Activated CD8-positive, alpha-beta T cell treated with anti-CD3 and anti-CD28 coated beads for 36 hours (primary cell): ENCODE data around the gene GNB1. TPM values are rescaled to one million over a fixed set of nuclear protein-coding genes. Genes with fewer than 3 reads are reported as not detected.

Experiments used
- ATAC-seq: fragments of 200-7000 bp; cut with Tn5 transposase; one replicate; pipeline ENCODE4 v1.10.0; 2021; ENCODE audit warnings: mild to moderate bottlenecking, moderate library complexity
- CTCF ChIA-PET: fragments of 350-600 bp; sonication (Branson Sonifier 250); formaldehyde crosslinking; loops from one replicate; lab custom pipeline; 2021; ENCODE audit warnings: antibody characterized with exemption; lab: Charles Lee
- POLR2A ChIA-PET: fragments of 350-600 bp; sonication (Branson Sonifier 250); formaldehyde crosslinking; loops from one replicate; lab custom pipeline; 2021; ENCODE audit warnings: antibody characterized with exemption; lab: Charles Lee
- DNase-seq: peaks from one replicate; pipeline ENCODE4 v3.0.0-alpha.2; 2020
- H3K27ac Mint-ChIP-seq: one replicate; pipeline ENCODE4 v1.8.0; 2021; ENCODE audit warnings: mild to moderate bottlenecking, mixed read lengths
- H3K27me3 Mint-ChIP-seq: one replicate; pipeline ENCODE4 v1.8.0; 2021; ENCODE audit warnings: mixed read lengths
- H3K36me3 Mint-ChIP-seq: one replicate; pipeline ENCODE4 v1.8.0; 2021; ENCODE audit warnings: low read depth, mixed read lengths
- H3K4me1 Mint-ChIP-seq: one replicate; pipeline ENCODE4 v1.8.0; 2021; ENCODE audit warnings: low read depth, mixed read lengths
- H3K4me3 Mint-ChIP-seq: one replicate; pipeline ENCODE4 v1.8.0; 2021; ENCODE audit warnings: mild to moderate bottlenecking, moderate library complexity, mixed read lengths
- H3K9me3 Mint-ChIP-seq: one replicate; pipeline ENCODE4 v1.8.0; 2021; ENCODE audit warnings: mixed read lengths
- CTCF ChIP-seq: fragments of 200-600 bp; IDR thresholded peaks from one replicate; pipeline ENCODE4 v1.8.0; 2022; ENCODE audit warnings: antibody characterized with exemption, mild to moderate bottlenecking
- intact Hi-C: fragments of 100-400 bp; cut with micrococcal nuclease; formaldehyde crosslinking; loops from one replicate; pipeline ENCODE4 v1.10.0; 2022
- total RNA-seq, 2 experiments: library from RNA; stranded (reverse); gene quantifications; one replicate each; pipeline ENCODE4 v1.2.3, GENCODE V29; 2021

GNB1 gene
- total RNA-seq, 2 experiments from 2014 or later: 318 to 330 TPM

GRCh38 chr1:1853593-1854257 lies 37.2 kb downstream of the GNB1 start:
- TF ChIP-seq CTCF: no peak
- DNase-seq: no peak
- CTCF ChIA-PET: interaction anchor here (2.3 kb wide), 1 partner anchor 53 kb away, joined by 6 read pairs; no protein-coding TSS in a partner anchor
- peaks cover 59% of the 10 kb centered on the region for H3K4me1 Mint-ChIP-seq
- no peak for ATAC-seq
- H3K9me3 Mint-ChIP-seq: no peaks in the 10 kb centered on the region
- no peak overlapping the region for H3K4me3 Mint-ChIP-seq
- H3K27me3 Mint-ChIP-seq: no peaks in the 10 kb centered on the region
- intact Hi-C loops: no loop called here
- peaks cover 17% of the 10 kb centered on the region for H3K36me3 Mint-ChIP-seq
- peak overlapping the region; percentile 15 for H3K27ac Mint-ChIP-seq
- POLR2A ChIA-PET: interaction anchor here (0.6 to 1.7 kb wide), 4 partner anchors 13 to 443 kb away, joined by 3 to 4 read pairs (median 3); no protein-coding TSS in a partner anchor

GRCh38 chr1:1852619-1853414 lies 38.1 kb downstream of the GNB1 start:
- ChIA-PET CTCF (interaction anchor here (2.3 kb wide), 1 partner anchor 54 kb away, joined by 6 read pairs; no protein-coding TSS in a partner anchor), POLR2A (interaction anchor here (0.6 to 1.7 kb wide), 4 partner anchors 14 to 442 kb away, joined by 3 to 4 read pairs (median 3); no protein-coding TSS in a partner anchor)
- no peak for TF ChIP-seq CTCF
- DNase-seq (no peak), ATAC-seq (no peak)
- Mint-ChIP-seq H3K9me3 (no peaks in the 10 kb centered on the region), H3K36me3 (peaks cover 17% of the 10 kb centered on the region), H3K27ac (peak overlapping the region; percentile 40), H3K4me3 (no peak overlapping the region), H3K4me1 (peaks cover 53% of the 10 kb centered on the region), H3K27me3 (no peaks in the 10 kb centered on the region)
- intact Hi-C loops: no loop called here

- Mint-ChIP-seq H3K27me3 (no peaks in the 10 kb centered on the region), H3K4me1 (peaks cover 51% of the 10 kb centered on the region), H3K27ac (no peak overlapping the region), H3K36me3 (peaks cover 9% of the 10 kb centered on the region), H3K4me3 (no peak overlapping the region), H3K9me3 (no peaks in the 10 kb centered on the region)
- intact Hi-C loops: no loop called here
- CTCF ChIA-PET: interaction anchor here (1.0 to 1.9 kb wide), 3 partner anchors 24 to 61 kb away, joined by 3 to 9 read pairs (median 4); no protein-coding TSS in a partner anchor
- TF ChIP-seq CTCF: no peak
- POLR2A ChIA-PET: interaction anchor here (0.9 kb wide), 1 partner anchor 44 kb away, joined by 4 read pairs; no protein-coding TSS in a partner anchor
- DNase-seq: no peak
- ATAC-seq: no peak
Measured at GRCh38 chr1:1847890-1848289, 43.0 kb downstream of the GNB1 start.

GRCh38 chr1:1847061-1847850 lies 43.6 kb downstream of the GNB1 start:
- no peak for DNase-seq
- POLR2A ChIA-PET: interaction anchor here (0.9 kb wide), 1 partner anchor 45 kb away, joined by 4 read pairs; no protein-coding TSS in a partner anchor
- intact Hi-C loops: no loop called here
- no peaks in the 10 kb centered on the region for H3K27me3 Mint-ChIP-seq
- H3K4me1 Mint-ChIP-seq: peaks cover 53% of the 10 kb centered on the region
- no peak for TF ChIP-seq CTCF
- H3K4me3 Mint-ChIP-seq: no peak overlapping the region
- no peaks in the 10 kb centered on the region for H3K9me3 Mint-ChIP-seq
- no peak for ATAC-seq
- H3K27ac Mint-ChIP-seq: peak overlapping the region; percentile 31
- CTCF ChIA-PET: interaction anchor here (1.9 kb wide), 1 partner anchor 59 kb away, joined by 9 read pairs; no protein-coding TSS in a partner anchor
- peaks cover 4% of the 10 kb centered on the region for H3K36me3 Mint-ChIP-seq
